GM18507 (cell line): Measurements from ENCODE around the gene ICOS.

Experiments
- DNase-seq: peaks from one replicate; pipeline ENCODE4 v3.0.0; 2011; ENCODE audit warnings: low read depth; ENCODE audit not compliant: insufficient read length; ENCODE audit errors: extremely low spot score
- FAIRE-seq: peaks from 2 replicates; lab custom pipeline; 2011; peaks lifted over from hg19 to GRCh38; lab: Jason Lieb, UNC

Gene ICOS, protein sequence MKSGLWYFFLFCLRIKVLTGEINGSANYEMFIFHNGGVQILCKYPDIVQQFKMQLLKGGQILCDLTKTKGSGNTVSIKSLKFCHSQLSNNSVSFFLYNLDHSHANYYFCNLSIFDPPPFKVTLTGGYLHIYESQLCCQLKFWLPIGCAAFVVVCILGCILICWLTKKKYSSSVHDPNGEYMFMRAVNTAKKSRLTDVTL

DNA sequence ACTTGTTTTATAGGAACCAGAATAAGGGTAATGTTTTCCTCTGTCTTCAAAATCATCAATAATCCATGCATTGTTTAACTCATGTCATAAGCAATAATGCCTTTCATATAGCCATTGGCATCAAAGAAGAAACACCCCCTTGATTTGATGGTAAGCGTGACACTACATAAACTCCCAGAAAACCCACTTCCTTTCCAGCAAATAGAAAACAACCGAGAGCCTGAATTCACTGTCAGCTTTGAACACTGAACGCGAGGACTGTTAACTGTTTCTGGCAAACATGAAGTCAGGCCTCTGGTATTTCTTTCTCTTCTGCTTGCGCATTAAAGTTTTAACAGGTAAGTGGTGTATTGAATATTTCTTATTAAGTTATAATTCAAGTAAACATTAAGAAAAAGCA is at the start of gene ICOS:
Gene ICOS (plus strand): TSS at position 229 of the 400 bp plus-strand sequence. CDS start 52 bp downstream, at position 281.
- no peak for DNase-seq
- FAIRE-seq, result no peak

DNA sequence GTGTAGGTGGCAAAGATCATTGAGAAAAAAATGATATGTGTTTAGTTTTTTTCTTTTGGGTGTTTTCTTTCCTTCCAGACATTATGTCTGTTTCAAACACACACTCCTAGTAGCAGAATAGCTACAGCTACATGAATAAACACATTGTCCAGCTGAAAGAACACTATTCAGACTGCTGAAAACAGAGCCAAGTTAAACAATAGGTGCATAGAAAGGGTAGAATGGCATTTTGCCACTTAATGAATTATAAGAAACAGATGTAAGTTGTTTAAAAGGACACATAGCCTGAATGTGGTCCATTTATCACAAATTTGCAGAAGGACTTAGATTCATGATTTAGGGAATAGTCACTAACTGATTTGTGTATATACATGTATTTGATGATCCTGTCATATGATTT is 48.9 kb upstream of the ICOS start:
- FAIRE-seq, result no peak
- DNase-seq, result no peak

- FAIRE-seq, result no peak
Measured at GRCh38 chr2:203889542-203889941, 47.0 kb upstream of the ICOS start.

GRCh38 chr2:203889944-203890343 is 46.6 kb upstream of the ICOS start:
- DNase-seq (no peak), FAIRE-seq (no peak)

More at GRCh38 chr2:203889542-203889941, 47.0 kb upstream of the ICOS start:
- DNase-seq, result no peak

- DNase-seq (no peak), FAIRE-seq (no peak)
Measured at GRCh38 chr2:203890733-203891132, 45.8 kb upstream of the ICOS start.

DNA sequence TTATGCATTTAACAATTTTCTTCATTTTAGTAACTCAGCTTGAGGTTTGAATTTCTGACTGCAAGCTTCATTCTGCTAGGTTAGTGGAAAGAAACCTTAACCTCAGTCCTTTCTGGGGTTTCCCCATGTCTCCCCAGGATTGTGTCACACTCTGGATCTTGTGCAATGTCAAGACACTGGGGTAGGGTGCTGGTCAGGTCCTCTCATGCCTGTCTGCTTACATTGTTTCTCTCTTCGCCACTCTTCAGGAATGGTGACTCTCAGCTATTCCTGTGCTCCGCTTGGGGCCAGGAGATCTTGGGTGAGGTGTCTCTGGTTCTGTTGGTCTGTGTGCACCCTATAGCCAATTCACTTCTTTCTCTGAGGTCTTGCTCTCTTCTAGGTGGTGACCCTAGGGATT is 45.1 kb upstream of the ICOS start:
- DNase-seq (no peak), FAIRE-seq (no peak)

GRCh38 chr2:203892207-203892606 is 44.4 kb upstream of the ICOS start:
- FAIRE-seq (no peak), DNase-seq (no peak)

DNA sequence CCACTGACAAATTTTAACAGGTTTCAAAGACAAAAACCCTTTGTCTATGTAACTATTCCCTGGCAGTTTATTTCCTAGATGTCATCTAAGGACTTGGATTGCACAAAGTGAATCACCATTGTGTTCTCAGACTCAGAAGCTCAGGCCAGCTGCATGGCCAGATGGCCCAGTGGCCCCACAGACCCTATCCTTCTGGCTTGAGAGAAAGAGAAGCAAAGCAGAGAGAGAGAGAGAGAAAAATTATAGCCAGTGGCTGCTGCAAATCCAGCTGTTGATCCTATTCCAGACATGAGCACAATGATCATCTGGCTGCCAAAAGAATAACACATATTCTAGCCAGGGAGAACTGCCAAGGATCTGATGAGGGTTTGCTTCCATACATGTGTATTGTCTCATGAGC is 43.2 kb upstream of the ICOS start:
- FAIRE-seq, result no peak
- DNase-seq, result no peak

DNA sequence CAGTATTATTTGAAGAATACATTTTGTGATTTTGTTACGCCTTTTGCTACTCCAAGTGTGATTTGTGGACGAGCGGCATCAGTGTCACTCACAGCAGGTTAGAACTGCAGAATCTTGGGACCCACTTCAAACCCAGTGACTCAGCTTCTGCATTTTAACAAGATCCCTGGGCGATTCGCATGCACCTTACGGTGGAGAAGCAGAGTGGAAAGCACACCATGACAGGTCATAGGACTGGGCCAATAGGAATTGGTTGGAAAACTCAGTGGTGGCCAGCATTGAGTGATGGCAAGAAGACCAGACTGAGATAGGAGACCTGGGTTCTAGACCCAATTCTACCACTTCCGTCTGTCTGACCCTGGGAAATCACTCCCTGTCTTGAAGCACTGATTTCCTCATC is 42.7 kb upstream of the ICOS start:
- FAIRE-seq, result no peak
- no peak for DNase-seq

DNA sequence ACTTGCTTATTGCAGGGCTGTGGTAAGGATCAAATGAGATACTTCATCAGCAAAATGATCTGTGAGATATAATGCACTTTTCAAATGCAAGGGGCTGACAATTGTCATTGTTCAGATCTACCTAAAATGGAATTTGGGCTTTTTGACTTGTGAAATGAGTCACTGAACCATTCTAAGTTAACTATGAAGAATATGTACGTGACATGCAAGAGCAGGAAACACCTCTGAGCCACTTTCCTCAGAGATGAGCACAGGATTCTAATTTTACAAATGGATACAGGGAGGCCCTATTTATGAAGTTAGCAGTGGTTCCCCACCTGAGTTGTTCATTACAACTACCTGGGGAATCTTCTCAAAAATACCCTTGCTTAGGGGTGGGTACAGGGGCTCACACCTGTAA is 42.3 kb upstream of the ICOS start:
- no peak for FAIRE-seq
- DNase-seq, result no peak

DNA sequence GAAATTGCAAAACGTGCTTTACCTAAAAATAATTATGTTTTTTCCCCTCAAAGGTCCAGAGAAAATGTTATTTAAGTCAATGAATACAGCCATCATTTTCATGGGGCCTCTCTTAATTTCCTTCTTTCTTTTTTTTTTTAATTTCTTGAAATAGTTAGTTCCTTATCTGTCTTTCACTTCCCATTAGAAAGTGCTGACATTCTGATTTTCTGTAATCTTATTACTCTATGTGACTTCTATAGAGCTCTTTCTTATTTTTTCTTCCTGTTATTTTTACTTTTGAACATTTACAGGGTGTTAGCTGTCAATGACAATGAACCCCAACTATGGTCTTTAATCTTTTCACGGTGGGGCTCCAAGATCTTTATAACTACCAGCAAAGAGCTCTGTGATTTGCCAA is 39.0 kb upstream of the ICOS start:
- DNase-seq (no peak), FAIRE-seq (no peak)

GRCh38 chr2:203898657-203899056 is 37.9 kb upstream of the ICOS start:
- FAIRE-seq (no peak), DNase-seq (no peak)

GRCh38 chr2:203900253-203900652 is 36.3 kb upstream of the ICOS start:
- DNase-seq, result no peak

GRCh38 chr2:203904022-203904421 is 32.5 kb upstream of the ICOS start:
- FAIRE-seq, result no peak

More at GRCh38 chr2:203900253-203900652, 36.3 kb upstream of the ICOS start:
- FAIRE-seq, result no peak

DNA sequence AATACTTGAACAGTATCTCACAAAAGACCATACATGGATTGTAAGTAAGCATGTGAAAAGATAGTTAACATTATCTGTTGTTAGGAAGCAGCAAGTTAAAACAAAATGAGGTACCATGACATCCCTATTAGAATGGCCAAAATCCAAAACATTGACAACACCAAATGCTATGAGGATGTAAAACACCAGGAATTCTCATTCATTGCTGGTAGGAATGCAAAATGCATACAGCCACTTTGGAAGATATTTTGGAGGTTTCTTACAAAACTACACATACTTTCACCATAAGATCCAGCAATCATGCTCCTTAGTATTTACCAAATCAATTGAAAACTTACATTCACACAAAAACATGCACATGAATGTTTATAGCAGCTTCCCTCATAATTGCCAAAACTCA is 30.9 kb upstream of the ICOS start:
- FAIRE-seq (no peak), DNase-seq (no peak)

More at GRCh38 chr2:203904022-203904421, 32.5 kb upstream of the ICOS start:
- no peak for DNase-seq

GRCh38 chr2:203908066-203908796 is 28.3 kb upstream of the ICOS start:
- DNase-seq, result no peak
- no peak for FAIRE-seq

GRCh38 chr2:203908797-203909185 is 27.8 kb upstream of the ICOS start:
- no peak for DNase-seq
- peak; percentile 15 for FAIRE-seq

- FAIRE-seq, result no peak
- no peak for DNase-seq
Measured at GRCh38 chr2:203909261-203909967, 27.1 kb upstream of the ICOS start.

DNA sequence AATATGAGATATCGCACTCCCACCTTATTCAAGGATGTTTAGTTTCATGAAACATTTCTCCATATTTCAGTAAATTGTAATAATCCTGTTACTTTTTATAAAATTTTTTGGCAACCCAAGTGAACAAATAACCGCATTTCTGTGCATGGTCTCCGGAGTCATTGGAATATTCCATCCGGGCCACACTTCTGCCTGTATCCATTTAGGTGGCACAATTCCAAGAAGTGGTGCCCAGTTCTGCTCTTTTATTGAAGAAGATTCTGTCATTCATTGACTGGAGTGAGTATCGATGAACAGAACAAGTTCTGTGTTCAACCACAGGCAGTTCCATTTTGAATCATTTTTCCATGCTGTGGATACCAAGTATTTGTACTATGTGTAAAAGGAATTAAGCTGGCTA is 26.6 kb upstream of the ICOS start:
- DNase-seq (no peak), FAIRE-seq (no peak)

GRCh38 chr2:203913947-203914346 is 22.6 kb upstream of the ICOS start:
- FAIRE-seq (no peak), DNase-seq (no peak)
